ENCODE measurements around the gene CCDC141.

DNA sequence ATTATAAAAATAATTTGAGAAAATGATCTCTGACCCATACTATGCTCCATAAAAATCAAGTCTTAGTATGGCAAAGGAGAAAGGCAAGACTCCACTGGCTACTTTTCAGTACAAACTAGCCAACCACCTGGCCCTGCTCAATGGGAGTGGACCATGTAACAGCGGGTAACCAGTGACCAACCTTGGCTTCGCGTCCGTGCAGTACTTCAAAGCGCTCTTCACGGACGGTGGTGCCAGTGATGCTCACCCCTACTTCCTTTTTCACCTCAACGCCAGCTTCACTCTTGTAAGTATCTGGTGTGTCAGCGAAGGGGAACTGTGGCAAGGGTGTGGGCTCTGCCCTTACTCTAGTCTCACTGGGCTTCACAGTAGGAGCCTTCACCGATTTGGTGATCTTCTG, 266.0 kb downstream of the CCDC141 start:
- TF ChIP-seq, protein P1, sequence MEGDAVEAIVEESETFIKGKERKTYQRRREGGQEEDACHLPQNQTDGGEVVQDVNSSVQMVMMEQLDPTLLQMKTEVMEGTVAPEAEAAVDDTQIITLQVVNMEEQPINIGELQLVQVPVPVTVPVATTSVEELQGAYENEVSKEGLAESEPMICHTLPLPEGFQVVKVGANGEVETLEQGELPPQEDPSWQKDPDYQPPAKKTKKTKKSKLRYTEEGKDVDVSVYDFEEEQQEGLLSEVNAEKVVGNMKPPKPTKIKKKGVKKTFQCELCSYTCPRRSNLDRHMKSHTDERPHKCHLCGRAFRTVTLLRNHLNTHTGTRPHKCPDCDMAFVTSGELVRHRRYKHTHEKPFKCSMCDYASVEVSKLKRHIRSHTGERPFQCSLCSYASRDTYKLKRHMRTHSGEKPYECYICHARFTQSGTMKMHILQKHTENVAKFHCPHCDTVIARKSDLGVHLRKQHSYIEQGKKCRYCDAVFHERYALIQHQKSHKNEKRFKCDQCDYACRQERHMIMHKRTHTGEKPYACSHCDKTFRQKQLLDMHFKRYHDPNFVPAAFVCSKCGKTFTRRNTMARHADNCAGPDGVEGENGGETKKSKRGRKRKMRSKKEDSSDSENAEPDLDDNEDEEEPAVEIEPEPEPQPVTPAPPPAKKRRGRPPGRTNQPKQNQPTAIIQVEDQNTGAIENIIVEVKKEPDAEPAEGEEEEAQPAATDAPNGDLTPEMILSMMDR (conservative IDR thresholded peaks at IDR 0.05 in 1 of 2, IDR thresholded peaks at IDR 0.05 in 1 of 2; ENCODE audit: extremely low read depth in 1 of 2, insufficient read depth in 1 of 2, low read depth in 1 of 2, low read length in 2 of 2), result no peak
- no peak for TF ChIP-seq EZH2 (IDR thresholded peaks at IDR 0.05; ENCODE audit: borderline replicate concordance, low read length)
